ENCODE data around the gene ZSCAN20.

ZSCAN20 gene

GRCh38 chr1:33443080-33443704 is 29.3 kb upstream of the ZSCAN20 start:
- H3K4me3 ChIP-seq (ENCODE audit: low read depth, low read length): no peak overlapping the region

GRCh38 chr1:33443705-33444180 is 28.7 kb upstream of the ZSCAN20 start:
- Histone ChIP-seq H3K36me3 (ENCODE audit: control insufficient read depth, insufficient read depth, low read length) (no peaks in the 10 kb centered on the region), H3K27ac (peak overlapping the region; percentile 15), H3K9me3 (ENCODE audit: control insufficient read depth, low read length) (no peaks in the 10 kb centered on the region), H3K4me2 (ENCODE audit: low read length) (no peak overlapping the region), H3K4me1 (peaks cover 6% of the 10 kb centered on the region), H3K27me3 (ENCODE audit: control insufficient read depth, insufficient read depth, low read length) (no peaks in the 10 kb centered on the region), H2AFZ (peak overlapping the region; percentile 75), H3K9ac (no peak overlapping the region), H3K79me2 (no peaks in the 10 kb centered on the region), H3K4me3 (ENCODE audit: low read depth, low read length) (no peak overlapping the region)
- no peak for TF ChIP-seq CTCF (IDR thresholded peaks at IDR 0.05)

More at GRCh38 chr1:33443080-33443704, 29.3 kb upstream of the ZSCAN20 start:
- Histone ChIP-seq H3K36me3 (ENCODE audit: control insufficient read depth, insufficient read depth, low read length) (no peaks in the 10 kb centered on the region), H3K4me1 (peaks cover 6% of the 10 kb centered on the region), H3K27ac (no peak overlapping the region), H3K9me3 (ENCODE audit: control insufficient read depth, low read length) (no peaks in the 10 kb centered on the region), H3K27me3 (ENCODE audit: control insufficient read depth, insufficient read depth, low read length) (no peaks in the 10 kb centered on the region), H3K9ac (no peak overlapping the region), H3K79me2 (no peaks in the 10 kb centered on the region), H3K4me2 (ENCODE audit: low read length) (no peak overlapping the region), H2AFZ (peak overlapping the region; percentile 75)
- TF ChIP-seq CTCF (IDR thresholded peaks at IDR 0.05): no peak

GRCh38 chr1:33445108-33445507 is 27.3 kb upstream of the ZSCAN20 start:
- H3K79me2 ChIP-seq: no peaks in the 10 kb centered on the region
- no peaks in the 10 kb centered on the region for H3K27me3 ChIP-seq (ENCODE audit: control insufficient read depth, insufficient read depth, low read length)
- no peak overlapping the region for H3K4me3 ChIP-seq (ENCODE audit: low read depth, low read length)
- H3K27ac ChIP-seq: no peak overlapping the region
- H3K36me3 ChIP-seq (ENCODE audit: control insufficient read depth, insufficient read depth, low read length): no peaks in the 10 kb centered on the region
- H3K4me2 ChIP-seq (ENCODE audit: low read length): no peak overlapping the region
- H2AFZ ChIP-seq: no peak overlapping the region
- no peaks in the 10 kb centered on the region for H3K9me3 ChIP-seq (ENCODE audit: control insufficient read depth, low read length)
- no peak for TF ChIP-seq CTCF (IDR thresholded peaks at IDR 0.05)
- H3K4me1 ChIP-seq: peaks cover 6% of the 10 kb centered on the region
- no peak overlapping the region for H3K9ac ChIP-seq

GRCh38 chr1:33446590-33446989 is 25.9 kb upstream of the ZSCAN20 start:
- Histone ChIP-seq H3K79me2 (no peaks in the 10 kb centered on the region), H3K27ac (no peak overlapping the region), H3K9ac (no peak overlapping the region), H3K9me3 (ENCODE audit: control insufficient read depth, low read length) (no peaks in the 10 kb centered on the region), H2AFZ (no peak overlapping the region), H3K36me3 (ENCODE audit: control insufficient read depth, insufficient read depth, low read length) (no peaks in the 10 kb centered on the region), H3K4me2 (ENCODE audit: low read length) (no peak overlapping the region), H3K27me3 (ENCODE audit: control insufficient read depth, insufficient read depth, low read length) (no peaks in the 10 kb centered on the region), H3K4me1 (peaks cover 6% of the 10 kb centered on the region), H3K4me3 (ENCODE audit: low read depth, low read length) (no peak overlapping the region)
- TF ChIP-seq CTCF (IDR thresholded peaks at IDR 0.05): no peak

Data from parathyroid adenoma (tissue), 2 donors.